NK-92 (cell line): ENCODE measurements around the gene POLD3.

Experiments used
- DNase-seq: peaks from one replicate; lab custom pipeline; 2025; ENCODE audit not compliant: unreplicated experiment; lab: John Stamatoyannopoulos, UW

POLD3 gene

GRCh38 chr11:74592441-74593362, at the start of gene POLD3:
POLD3 (plus strand) TSS chr11:74592582; CDS start chr11:74592659, 77 bp downstream.
- DNase-seq, result peak; percentile 65

- DNase-seq, result no peak
Observed at GRCh38 chr11:74543991-74544390, 48.4 kb upstream of the POLD3 start.

- DNase-seq, result no peak
Observed at GRCh38 chr11:74546752-74547151, 45.6 kb upstream of the POLD3 start.

GRCh38 chr11:74550991-74551753, 41.2 kb upstream of the POLD3 start:
- no peak for DNase-seq

GRCh38 chr11:74551754-74552145, 40.6 kb upstream of the POLD3 start:
- DNase-seq, result no peak

- DNase-seq, result no peak
Observed at GRCh38 chr11:74557526-74557925, 34.9 kb upstream of the POLD3 start.

GRCh38 chr11:74559110-74559933, 33.1 kb upstream of the POLD3 start:
- no peak for DNase-seq

- no peak for DNase-seq
Observed at GRCh38 chr11:74559934-74560309, 32.5 kb upstream of the POLD3 start.

GRCh38 chr11:74566146-74566960, 26.0 kb upstream of the POLD3 start:
- no peak for DNase-seq

GRCh38 chr11:74568028-74568427, 24.4 kb upstream of the POLD3 start:
- DNase-seq, result no peak

- no peak for DNase-seq
Observed at GRCh38 chr11:74570266-74571061, 21.9 kb upstream of the POLD3 start.

- DNase-seq, result no peak
Observed at GRCh38 chr11:74571062-74571399, 21.4 kb upstream of the POLD3 start.

- no peak for DNase-seq
Observed at GRCh38 chr11:74572349-74572748, 20.0 kb upstream of the POLD3 start.

- DNase-seq, result no peak
Observed at GRCh38 chr11:74574563-74574962, 17.8 kb upstream of the POLD3 start.

- DNase-seq, result no peak
Observed at GRCh38 chr11:74575999-74576398, 16.4 kb upstream of the POLD3 start.

GRCh38 chr11:74577181-74577580, 15.2 kb upstream of the POLD3 start:
- no peak for DNase-seq

- DNase-seq, result no peak
Observed at GRCh38 chr11:74577624-74578396, 14.6 kb upstream of the POLD3 start.

- DNase-seq, result no peak
Observed at GRCh38 chr11:74579577-74580270, 12.7 kb upstream of the POLD3 start.
